GM21786 (cell line): ENCODE results near the gene MAP3K5.
"Not testable (repeated sequence)": the region's sequence is repeated elsewhere in the genome, so short reads cannot be mapped to it uniquely, and the experiment has no call there.

Experiments
- ATAC-seq: cut with Tn5 transposase; IDR thresholded peaks from one replicate; pipeline ENCODE4 v1.9.1; 2021; ENCODE audit not compliant: unreplicated experiment

The MAP3K5 gene

GRCh38 chr6:136772685-136773472, 19.4 kb downstream of the MAP3K5 start:
- ATAC-seq, result peak; percentile 74

GRCh38 chr6:136771306-136771705, 21.0 kb downstream of the MAP3K5 start:
- ATAC-seq, result no peak

DNA sequence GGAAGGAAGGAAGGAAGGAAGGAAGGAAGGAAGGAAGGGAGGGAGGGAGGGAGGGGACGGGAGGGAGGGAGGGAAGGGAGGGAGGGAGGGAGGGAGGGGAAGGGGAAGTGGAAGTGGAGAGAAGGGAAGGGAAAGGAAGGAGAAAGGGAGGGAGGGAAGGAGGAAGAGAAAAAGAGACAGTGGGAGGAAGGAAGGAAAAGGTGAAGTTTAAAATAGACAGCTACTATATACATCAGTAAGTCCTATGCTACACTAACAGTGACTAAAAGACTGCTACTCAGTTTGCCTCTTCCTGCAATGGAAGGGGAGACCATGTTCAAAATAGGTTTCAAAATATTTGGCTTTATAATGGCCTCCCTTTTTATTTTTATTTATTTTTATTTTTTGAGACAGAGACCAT, 22.5 kb downstream of the MAP3K5 start:
- ATAC-seq, result no peak

- no peak for ATAC-seq
Observed at GRCh38 chr6:136769124-136769523, 23.2 kb downstream of the MAP3K5 start.

DNA sequence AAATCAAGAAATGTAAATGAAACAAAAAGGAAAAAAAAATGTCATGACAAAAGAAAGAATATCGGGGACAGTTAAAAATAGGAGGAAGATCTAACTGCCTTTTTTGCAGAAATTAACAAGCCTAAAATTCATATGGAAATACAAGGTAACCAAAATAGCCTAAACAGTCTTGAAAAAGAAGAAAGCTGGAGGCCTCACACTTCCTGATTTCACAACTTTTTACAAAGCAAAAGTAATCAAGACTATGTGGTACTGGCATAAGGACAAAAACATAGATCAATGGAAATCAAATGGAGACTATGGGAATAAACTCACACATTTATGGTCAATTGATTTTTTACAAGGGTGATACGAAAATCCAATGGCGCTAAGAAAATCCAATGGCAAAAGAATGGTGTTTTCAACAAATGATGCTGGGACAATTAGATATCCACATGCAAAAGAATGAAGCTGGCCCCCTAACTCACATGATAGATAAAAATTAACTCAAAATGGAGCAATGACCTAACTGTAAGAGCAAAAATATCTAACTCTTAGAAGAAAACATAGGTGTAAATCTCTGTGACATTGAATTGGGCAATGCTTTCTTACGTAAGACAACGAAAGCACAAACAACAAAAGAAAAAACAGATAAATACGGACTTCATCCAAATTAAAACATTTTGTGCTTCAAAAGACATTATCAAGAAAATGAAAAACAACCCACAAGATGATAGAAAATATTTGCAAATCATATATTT, 24.5 kb downstream of the MAP3K5 start:
- ATAC-seq, result no peak

- ATAC-seq, result no peak
Observed at GRCh38 chr6:136767103-136767502, 25.2 kb downstream of the MAP3K5 start.

- no peak for ATAC-seq
Observed at GRCh38 chr6:136766274-136766673, 26.0 kb downstream of the MAP3K5 start.

- peak; percentile 49 for ATAC-seq
Observed at GRCh38 chr6:136764517-136764993, 27.7 kb downstream of the MAP3K5 start.

DNA sequence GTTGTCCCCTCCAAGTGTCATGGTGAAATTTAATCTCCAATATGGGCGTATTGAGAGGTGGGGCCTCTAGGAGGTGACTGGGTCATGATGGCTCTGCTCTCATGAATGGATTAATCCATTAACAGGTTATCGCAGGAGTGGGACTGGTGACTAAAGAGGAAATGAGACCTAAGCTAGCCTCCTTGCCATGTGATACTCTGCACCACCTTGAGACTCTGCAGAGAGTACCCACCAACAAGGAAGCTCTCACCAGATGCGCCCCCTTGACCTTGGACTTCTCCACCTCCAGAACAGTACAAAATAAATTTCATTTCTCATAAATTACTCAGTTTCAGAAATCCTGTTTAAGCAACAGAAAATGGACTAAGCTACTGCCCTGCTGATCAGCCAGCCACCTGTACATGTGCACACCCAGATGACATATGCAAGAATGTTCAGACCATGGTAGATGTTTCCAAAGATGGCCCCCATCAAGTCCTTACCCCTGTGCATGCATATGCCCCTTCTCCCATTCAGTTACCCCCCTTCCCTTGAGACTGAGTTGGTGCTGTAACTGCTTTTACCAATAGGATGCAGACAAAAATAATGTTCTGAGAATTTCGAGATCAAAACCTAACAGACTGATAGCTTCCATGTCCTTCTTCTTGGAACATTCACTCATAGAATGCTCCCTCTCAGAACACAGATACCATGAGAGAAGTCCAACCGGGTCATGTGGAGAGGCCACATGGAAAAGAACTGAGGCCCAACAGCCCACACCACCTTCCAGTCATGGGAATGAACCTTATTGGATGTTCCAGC, 28.4 kb downstream of the MAP3K5 start:
- peak; percentile 44 for ATAC-seq

DNA sequence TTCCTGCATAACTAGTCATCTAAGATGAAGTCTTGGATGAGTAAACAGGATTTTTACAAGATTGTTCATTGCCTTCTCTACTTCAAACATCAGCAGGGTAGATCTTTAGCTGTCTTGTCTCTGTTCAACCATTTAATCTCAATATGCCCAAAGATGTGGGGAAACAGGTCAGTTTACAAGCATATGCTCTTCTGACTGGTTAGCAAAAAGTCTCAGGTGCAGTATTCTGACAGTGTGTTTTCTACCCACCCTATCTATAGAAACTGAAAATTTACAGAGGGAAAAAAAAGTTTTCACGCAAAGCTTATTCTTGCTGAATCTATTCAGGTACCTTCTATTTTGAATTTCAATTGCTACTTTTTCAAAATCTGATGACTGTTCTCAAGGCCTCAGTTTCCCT, 29.0 kb downstream of the MAP3K5 start:
- ATAC-seq, result peak; percentile 23

- no peak for ATAC-seq
Observed at GRCh38 chr6:136762022-136762975, 30.0 kb downstream of the MAP3K5 start.

- no peak for ATAC-seq
Observed at GRCh38 chr6:136761227-136761922, 30.9 kb downstream of the MAP3K5 start.

DNA sequence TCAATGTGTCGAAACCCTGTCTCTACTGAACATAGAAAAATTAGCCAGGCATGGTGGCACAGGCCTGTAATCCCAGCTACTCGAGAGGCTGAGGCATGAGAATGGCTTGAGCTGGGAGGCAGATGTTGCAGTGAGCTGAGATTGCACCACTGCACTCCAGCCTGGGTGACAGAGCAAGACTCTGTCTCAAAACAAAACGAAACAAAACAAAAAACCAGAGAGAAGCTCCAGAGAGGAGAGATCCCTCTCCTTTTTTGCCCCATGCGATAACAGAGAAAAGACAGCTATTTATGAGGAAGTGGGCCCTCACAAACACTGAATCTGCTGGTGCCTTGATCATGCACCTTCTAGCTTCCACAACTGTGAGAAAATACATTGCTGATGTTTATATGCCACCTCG, 31.5 kb downstream of the MAP3K5 start:
- ATAC-seq, result not testable (repeated sequence)

GRCh38 chr6:136757150-136757549, 35.1 kb downstream of the MAP3K5 start:
- ATAC-seq, result no peak

GRCh38 chr6:136754820-136755219, 37.5 kb downstream of the MAP3K5 start:
- ATAC-seq, result no peak

DNA sequence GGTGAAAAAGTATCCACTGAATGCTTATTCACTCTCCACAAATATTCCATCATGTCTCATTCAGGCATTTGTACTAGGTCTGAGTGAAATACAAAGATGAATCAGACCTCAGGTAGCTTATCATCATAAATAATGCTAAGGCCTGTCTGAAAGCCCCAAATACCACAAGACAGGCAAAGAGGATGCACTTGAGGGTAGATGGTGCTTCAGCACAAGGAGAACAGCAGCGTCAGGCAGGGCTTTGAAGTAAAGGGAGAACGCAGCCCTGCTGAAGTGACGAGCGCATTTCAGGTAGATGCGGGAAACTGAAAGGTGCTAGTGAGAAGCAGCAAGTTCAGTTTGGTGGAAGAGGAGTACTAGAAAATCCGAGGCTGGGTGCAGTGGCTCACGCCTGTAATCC, 38.7 kb downstream of the MAP3K5 start:
- no peak for ATAC-seq

DNA sequence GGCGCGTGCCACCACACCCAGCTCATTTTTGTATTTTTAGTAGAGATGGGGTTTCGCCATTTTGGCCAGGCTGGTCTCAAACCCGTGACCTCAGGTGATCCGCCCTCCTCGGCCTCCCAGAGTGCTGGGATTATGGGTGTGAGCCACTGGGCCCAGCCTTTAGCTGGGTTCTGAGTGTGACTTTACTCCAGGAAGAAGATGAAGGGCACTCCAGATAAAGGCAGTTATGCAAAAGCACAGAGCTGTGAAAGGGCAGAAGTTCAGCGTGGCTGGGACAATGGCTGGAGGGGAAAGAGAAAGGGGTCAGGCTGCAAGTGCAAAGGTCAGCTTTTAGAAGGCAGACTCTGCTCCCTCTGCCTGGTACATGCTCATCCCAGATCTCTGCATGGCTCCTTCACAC, 39.7 kb downstream of the MAP3K5 start:
- peak; percentile 30 for ATAC-seq

DNA sequence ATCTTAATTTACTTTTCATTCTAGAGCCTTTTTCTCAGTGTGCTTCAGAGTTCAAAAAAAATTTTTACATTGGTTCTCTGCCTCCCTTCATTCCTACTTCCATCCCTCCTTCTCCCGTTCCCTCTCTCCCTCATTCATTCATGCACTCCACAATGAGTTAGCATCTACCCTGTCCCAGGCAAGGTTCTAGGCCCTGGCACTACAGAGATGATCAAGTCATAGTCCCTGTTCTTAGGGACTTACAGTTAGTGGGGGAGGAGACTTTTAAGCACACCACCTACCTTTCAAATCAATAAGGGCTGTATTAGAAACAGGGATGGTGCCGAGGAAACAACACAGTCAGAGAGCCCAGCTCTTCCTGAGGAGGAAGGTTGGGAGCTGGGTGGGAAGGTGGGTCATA, 40.3 kb downstream of the MAP3K5 start:
- ATAC-seq, result no peak

DNA sequence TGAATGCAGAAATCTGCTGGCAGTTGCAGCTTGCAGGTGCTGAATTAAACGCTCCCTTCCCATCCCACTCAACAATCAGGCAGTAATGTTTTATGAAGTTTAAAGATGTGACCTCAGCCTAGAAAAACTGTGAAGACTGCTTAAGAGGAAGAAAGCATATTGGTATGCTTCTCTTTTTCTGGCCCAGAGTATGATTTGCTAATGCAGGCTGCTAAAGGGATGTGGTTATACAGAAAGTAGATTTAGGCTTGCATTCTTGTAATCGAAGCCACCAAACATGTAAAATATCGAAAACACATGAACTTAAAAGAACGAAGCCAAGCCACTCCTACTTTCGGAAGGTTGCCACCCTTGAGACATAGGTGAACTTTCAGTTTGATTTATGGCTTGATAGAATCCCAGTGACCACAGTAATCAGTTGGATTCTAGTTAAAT, 40.7 kb downstream of the MAP3K5 start:
- ATAC-seq, result peak; percentile 94
